ENCODE measurements around the gene RAB11FIP4. TPM values are rescaled to one million over a fixed set of nuclear protein-coding genes. Genes with fewer than 3 reads are reported as not detected.

The RAB11FIP4 gene
- total and polyA plus RNA-seq, 2 of the 13 experiments (the other 11 are each of a cell fraction or from before 2014, with no cell fraction given) = 28.0 to 89.3 TPM

DNA sequence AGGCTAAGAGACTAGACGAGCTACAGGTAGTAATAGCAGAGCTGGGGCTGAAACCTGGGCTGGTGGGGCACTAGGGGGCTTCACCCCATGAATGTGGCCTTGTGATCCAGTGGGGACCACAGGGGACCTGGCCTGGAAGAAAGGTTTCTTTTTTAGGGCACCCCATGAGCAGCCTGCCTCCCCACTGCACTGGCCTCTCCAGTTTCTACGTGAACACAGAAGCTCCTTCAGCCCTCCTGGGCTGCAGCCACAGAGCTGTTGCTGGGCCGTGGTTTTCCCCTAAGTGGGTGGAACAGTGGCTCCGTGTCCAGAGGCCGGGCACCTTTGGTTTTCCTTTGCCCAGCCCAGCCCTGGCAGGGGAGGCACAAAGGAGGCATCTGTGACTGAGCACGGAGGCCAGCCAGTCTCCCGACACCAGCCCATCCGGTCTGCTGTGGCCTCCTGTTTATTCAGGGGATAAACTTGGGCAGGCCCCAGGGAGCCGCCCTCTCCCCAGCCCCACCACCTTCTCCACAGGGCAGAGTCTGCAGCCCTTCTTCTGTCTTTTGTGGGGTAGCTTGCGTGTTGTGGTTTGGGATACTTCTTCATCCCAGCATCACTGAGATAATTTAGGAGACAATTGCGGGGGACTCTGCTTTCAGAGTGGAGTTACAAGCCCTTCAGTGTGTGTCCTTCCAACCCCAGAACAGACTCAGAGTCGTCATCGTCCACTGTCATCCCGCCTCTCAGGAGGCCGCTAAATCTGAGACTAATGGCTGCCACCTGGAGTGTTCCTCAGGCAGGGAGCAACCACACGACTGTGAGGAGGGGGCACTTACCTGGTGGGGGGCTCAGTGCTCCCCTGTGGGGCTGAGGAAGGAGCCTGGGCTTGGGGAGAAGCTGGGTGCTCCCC, 85.3 kb downstream of the RAB11FIP4 start (continued):
- TF ChIP-seq POLR2G (IDR thresholded peaks at IDR 0.05; ENCODE audit: low read depth, low read length) = peak; percentile 51; the same call in 1 of the 2 replicates
- no peak for TF ChIP-seq ZNF562 (CRISPR knock-in tag; IDR thresholded peaks at IDR 0.05; ENCODE audit: borderline replicate concordance)
- TF ChIP-seq ZNF484 (CRISPR knock-in tag; IDR thresholded peaks at IDR 0.05; ENCODE audit: borderline replicate concordance, low read depth) = no peak
- no peak for TF ChIP-seq EZH2 (conservative IDR thresholded peaks at IDR 0.05; ENCODE audit: low read depth, low read length)
- TF ChIP-seq JUNB (CRISPR knock-in tag; IDR thresholded peaks at IDR 0.05; ENCODE audit: borderline replicate concordance) = no peak
- TF ChIP-seq, protein P1, sequence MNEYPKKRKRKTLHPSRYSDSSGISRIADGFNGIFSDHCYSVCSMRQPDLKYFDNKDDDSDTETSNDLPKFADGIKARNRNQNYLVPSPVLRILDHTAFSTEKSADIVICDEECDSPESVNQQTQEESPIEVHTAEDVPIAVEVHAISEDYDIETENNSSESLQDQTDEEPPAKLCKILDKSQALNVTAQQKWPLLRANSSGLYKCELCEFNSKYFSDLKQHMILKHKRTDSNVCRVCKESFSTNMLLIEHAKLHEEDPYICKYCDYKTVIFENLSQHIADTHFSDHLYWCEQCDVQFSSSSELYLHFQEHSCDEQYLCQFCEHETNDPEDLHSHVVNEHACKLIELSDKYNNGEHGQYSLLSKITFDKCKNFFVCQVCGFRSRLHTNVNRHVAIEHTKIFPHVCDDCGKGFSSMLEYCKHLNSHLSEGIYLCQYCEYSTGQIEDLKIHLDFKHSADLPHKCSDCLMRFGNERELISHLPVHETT (CRISPR knock-in tag; conservative IDR thresholded peaks at IDR 0.05) = no peak
- peak; percentile 29; the same call in 1 of the 2 replicates for TF ChIP-seq SAP130 (CRISPR knock-in tag; IDR thresholded peaks at IDR 0.05; ENCODE audit: low read depth)
- TF ChIP-seq ZNF263 (CRISPR knock-in tag; IDR thresholded peaks at IDR 0.05) = peak; percentile 59
- TF ChIP-seq, protein P2, sequence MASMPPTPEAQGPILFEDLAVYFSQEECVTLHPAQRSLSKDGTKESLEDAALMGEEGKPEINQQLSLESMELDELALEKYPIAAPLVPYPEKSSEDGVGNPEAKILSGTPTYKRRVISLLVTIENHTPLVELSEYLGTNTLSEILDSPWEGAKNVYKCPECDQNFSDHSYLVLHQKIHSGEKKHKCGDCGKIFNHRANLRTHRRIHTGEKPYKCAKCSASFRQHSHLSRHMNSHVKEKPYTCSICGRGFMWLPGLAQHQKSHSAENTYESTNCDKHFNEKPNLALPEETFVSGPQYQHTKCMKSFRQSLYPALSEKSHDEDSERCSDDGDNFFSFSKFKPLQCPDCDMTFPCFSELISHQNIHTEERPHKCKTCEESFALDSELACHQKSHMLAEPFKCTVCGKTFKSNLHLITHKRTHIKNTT (CRISPR knock-in tag; IDR thresholded peaks at IDR 0.05) = no peak
- TF ChIP-seq, protein P3, sequence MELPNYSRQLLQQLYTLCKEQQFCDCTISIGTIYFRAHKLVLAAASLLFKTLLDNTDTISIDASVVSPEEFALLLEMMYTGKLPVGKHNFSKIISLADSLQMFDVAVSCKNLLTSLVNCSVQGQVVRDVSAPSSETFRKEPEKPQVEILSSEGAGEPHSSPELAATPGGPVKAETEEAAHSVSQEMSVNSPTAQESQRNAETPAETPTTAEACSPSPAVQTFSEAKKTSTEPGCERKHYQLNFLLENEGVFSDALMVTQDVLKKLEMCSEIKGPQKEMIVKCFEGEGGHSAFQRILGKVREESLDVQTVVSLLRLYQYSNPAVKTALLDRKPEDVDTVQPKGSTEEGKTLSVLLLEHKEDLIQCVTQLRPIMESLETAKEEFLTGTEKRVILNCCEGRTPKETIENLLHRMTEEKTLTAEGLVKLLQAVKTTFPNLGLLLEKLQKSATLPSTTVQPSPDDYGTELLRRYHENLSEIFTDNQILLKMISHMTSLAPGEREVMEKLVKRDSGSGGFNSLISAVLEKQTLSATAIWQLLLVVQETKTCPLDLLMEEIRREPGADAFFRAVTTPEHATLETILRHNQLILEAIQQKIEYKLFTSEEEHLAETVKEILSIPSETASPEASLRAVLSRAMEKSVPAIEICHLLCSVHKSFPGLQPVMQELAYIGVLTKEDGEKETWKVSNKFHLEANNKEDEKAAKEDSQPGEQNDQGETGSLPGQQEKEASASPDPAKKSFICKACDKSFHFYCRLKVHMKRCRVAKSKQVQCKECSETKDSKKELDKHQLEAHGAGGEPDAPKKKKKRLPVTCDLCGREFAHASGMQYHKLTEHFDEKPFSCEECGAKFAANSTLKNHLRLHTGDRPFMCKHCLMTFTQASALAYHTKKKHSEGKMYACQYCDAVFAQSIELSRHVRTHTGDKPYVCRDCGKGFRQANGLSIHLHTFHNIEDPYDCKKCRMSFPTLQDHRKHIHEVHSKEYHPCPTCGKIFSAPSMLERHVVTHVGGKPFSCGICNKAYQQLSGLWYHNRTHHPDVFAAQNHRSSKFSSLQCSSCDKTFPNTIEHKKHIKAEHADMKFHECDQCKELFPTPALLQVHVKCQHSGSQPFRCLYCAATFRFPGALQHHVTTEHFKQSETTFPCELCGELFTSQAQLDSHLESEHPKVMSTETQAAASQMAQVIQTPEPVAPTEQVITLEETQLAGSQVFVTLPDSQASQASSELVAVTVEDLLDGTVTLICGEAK (IDR thresholded peaks at IDR 0.05) = no peak
- TF ChIP-seq, protein P3 (CRISPR knock-in tag; IDR thresholded peaks at IDR 0.05) = no peak
- TF ChIP-seq PCBP2 (optimal IDR thresholded peaks at IDR 0.05; ENCODE audit: low read depth, low read length, poor library complexity, severe bottlenecking) = no peak
- 0 out of 2 replicates have a peak, but pooled peaks have one; percentile 33 for TF ChIP-seq ZNF724P (CRISPR knock-in tag; IDR thresholded peaks at IDR 0.05; ENCODE audit: borderline replicate concordance)
- TF ChIP-seq ZNF3 (CRISPR knock-in tag; IDR thresholded peaks at IDR 0.05) = no peak
- no peak for TF ChIP-seq ZNF670 (CRISPR knock-in tag; IDR thresholded peaks at IDR 0.05; ENCODE audit: borderline replicate concordance)
- TF ChIP-seq MEF2D (CRISPR knock-in tag; IDR thresholded peaks at IDR 0.05) = no peak; the same call in 1 of the 2 replicates
- TF ChIP-seq SMARCE1 (IDR thresholded peaks at IDR 0.05; ENCODE audit: borderline replicate concordance) = no peak
- no peak for TF ChIP-seq ZFP62 (CRISPR knock-in tag; IDR thresholded peaks at IDR 0.05)
- TF ChIP-seq REXO4 (CRISPR knock-in tag; IDR thresholded peaks at IDR 0.05; ENCODE audit: borderline replicate concordance) = no peak

All from HepG2 (cell line).